ENCODE data around the gene VSTM1.
"Not testable (repeated sequence)": the region's sequence is repeated elsewhere in the genome, so short reads cannot be mapped to it uniquely, and the experiment has no call there.

VSTM1 gene

DNA sequence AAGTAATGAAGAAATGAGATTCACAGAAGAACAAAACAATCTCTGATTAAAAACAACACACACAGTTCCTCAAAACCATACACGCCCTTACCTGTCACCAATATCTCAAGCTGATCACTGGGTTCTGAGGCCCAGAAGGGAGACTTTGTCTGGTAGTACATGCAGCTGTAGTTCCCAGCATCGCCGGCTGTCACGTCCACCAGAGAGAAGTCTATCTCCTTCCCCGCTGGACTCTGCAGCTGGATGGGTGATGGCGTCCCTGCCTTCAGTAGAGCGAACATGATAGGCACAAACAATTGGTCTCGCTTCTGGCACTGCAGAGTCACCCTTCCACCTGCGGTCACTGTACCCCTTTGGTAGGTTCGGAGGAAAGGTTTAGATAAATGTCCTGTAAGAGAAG is 10.1 kb upstream of the VSTM1 start:
- DNase-seq (ENCODE audit: low read depth) = no peak

DNA sequence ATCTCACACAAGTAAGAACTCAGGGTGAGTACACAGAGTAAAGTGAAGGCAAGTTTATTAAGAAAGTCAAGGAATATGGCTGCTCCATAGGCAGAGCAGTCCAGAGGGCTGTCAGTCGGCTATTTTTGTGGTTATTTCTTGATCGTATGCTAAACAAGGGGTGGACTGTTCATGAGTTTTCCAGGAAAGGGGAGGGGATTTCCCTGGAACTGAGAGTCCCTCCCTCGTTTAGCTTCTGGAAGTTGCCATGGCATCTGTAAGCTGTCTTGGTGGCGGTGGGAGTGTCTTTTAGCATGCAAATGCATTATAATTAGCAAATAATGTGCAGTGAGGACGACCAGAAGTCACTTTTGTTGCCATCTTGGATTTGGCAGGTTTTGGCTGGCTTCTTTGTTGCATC is 5.8 kb upstream of the VSTM1 start:
- DNase-seq (ENCODE audit: low read depth) = no peak

DNA sequence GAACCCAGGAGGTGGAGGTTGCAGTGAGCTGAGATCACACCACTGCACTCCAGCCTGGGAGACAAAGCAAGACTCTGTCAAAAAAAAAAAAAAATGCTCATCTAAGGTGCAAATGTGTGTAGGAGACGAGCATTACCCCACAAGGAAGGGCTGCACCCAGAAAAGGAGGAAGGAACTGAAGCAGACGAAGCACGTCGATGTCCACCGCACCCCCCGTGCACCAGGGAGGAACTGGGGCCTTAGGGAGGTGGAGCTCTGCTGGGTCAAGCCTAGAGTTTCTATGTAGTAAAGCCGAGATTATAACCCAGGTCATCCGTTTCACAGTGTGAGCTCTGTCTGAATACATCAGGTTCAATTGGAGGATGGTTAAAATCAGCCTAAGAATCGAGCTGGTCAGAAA is 1.1 kb downstream of the VSTM1 start:
- no peak for DNase-seq (ENCODE audit: low read depth)

DNA sequence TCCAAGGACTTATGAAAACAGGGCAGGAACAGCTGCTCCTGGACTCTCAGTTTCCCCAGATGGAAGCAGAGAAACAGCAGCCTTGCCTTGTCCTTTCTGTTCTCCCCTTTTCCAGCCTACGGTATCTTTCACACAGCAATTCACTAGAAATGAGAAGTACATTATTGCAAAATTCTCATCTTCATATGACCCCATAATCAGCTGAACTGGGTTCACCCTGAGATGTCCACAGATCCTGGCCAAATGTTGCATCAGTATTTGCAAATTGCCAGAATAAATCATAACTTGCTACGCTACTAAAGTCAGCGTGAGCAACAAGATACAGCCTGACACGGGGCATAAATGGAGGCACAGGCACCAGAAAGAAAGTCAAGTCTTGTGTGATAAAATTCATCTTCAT is 16.1 kb downstream of the VSTM1 start:
- no peak for DNase-seq (ENCODE audit: low read depth)

DNA sequence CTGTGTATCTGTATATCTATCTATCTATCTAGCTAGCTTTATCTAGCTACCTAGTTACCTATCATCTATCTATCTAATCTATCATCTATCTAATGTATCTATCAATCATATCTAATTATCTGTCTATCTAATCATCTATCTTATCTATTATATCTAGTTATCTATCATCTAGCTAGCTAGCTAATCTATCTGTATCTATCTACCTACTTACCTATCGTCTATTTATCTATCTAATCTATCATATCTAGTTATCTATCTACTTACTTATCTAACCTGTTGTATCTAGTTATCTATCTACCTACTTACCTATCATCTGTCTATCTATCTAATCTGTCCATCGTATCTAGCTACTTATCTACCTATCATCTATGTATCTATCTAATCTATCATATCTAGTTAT is 17.9 kb downstream of the VSTM1 start:
- no peak for DNase-seq (ENCODE audit: low read depth)

DNA sequence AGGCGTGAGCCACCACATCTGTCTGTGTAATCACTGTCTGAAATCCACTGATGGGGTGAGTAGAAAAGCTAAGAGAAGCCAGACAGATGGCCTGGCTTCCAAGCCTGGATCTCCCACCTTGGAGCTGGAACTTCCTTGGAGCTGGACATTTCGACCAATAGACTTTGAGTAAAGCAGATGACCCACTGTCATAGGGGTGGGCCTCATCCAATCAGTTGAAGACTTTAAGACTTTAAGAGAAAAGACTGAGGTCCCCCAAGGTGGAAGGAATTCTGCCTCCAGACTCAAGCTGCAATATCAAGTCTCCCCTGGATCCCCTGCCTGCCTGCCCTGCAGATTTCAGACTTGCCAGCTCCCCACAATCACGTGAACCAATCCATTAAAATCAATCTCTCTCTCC is 20.7 kb downstream of the VSTM1 start:
- no peak for DNase-seq (ENCODE audit: low read depth)

DNA sequence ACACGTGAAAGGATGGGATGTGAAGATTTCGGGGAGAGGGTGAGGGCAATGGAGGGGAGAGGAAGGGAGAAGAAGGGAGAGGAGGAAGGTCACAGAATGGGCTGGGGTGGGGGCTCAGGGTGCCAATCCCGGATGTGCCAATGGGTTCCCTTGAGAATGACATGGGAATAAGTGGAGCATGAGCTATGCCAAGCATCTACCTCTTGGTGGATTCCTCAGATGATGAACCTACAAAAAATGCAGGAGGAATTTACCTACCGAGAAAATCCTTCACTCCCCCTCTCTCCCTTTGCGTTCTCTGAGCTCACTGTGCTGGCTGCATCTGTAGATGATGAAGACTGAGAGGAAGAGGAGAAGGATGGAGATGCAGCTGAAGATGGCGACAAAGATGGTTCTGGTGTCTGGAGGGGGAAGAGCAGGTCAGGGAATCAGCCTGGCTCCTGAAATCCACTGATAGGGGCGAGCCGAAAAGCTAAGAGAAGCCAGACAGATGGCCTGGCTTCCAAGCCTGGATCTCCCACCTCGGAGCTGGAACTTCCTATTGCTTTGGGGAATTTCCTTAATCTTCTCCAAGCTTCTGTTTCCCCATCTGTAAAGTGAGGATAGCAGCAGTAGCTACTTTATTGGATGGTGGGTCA is 21.6 kb downstream of the VSTM1 start:
- no peak for DNase-seq (ENCODE audit: low read depth)

DNA sequence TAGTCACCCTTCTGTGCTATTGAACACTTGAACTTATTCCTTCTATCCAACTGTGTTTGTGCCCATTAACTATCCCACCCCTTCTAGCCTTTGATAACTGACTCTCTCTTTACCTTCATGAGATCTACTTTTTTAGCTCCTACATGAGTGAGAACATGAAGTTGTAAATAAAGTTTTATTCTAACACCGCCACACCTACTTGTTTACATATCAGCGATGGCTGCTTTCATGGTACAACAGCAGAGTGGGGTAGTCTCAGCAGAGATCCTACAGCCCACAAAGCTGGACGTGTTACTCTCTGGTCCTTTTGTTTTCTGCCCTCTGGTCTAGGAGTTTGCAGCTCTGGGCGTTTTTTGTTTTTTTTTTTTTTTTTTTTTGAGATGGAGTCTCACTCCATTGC is 23.7 kb downstream of the VSTM1 start:
- no peak for DNase-seq (ENCODE audit: low read depth)

DNA sequence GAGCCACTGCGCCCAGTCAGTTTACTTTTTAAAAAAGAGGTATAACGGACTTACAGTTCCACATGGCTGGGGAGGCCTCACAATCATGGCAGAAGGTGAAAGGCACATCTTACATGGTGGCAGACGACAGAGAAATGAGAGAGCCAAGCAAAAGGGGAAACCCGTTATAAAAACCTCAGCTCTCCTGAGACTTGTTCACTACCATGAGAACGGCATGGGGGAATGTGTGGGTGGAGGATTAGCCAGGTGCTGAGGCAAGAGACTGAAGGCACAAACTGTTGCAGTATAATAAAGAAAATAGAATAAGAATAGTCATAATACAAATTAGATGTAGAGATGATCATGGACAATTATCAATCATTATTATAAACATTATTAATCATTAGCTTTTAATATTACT is 27.2 kb downstream of the VSTM1 start:
- DNase-seq (ENCODE audit: low read depth) = not testable (repeated sequence)

DNA sequence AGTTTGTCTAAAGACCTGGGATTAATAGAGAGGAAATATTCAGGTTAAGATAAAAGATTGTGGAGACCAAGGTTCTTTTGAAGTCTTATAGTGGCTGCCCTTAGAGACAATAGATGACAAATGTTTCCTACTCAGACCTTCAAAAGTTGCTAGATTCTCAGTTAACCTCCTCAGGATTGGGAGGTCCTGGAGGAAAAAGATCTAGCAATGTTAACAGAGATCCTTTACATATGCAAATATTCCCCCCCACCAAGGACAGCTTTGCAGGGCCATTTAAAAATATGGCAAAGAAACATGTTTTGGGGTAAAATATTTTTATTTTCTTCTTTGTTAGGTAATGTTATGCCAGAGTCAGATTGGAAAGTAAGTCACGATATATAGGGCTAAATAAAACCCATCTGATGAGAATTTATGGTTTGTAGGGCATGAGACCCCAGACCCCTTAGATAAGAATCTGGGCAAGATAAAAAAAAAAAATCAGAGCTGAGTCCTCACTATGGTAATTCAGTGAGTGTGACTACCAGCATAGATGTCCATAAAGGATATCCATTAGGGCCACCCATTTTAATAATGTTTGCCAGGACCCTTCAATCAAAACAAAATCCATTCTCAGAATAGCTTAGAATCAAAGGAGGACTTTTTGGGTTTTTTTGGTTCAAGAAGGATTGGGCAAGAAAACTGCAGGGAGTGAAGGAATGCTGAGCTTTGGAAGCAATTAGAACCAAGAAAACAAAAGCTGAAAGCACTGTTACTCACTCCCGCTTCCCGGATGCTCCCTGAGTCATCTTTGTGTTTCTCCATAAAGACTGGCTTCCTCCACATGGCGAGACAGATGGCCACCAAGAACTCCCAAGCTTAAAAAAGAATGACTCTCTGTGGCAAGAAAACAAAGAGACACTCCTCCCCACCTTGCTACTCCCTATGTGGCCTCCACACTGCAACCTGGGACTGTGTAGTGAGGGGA is 28.2 kb downstream of the VSTM1 start:
- DNase-seq (ENCODE audit: low read depth) = no peak

DNA sequence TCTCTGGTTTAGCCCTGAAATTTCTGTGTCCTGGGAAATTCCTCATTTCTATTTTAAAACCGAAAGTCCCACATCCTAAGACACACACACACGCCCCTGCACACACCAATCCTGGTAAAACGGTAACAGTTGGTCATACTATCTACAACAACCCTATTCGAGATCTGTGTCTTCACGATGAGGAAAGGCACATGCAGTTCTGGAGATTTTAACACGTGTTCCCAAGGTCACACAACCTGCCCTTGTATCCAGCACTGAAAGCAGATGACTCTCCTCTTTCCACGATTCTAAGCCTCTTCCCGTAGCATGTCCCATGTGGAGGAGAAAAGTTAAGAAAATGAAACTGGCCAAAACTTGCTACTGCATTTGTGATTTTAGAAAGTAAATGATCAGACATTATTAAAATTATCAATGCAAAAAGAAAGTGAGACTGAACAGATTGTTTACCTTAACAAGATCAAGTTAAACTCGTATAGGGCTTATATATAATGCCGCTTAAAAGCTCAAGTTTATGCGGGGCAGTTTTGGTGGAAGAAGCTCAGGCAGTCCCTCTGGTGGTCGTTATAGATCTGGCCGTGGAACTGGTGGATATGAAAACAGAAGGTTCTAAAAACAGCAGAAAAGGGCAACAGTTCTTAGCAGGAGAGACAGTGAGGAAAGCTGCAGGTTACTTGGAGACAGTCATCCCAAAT is 32.7 kb downstream of the VSTM1 start:
- no peak for DNase-seq (ENCODE audit: low read depth)

DNA sequence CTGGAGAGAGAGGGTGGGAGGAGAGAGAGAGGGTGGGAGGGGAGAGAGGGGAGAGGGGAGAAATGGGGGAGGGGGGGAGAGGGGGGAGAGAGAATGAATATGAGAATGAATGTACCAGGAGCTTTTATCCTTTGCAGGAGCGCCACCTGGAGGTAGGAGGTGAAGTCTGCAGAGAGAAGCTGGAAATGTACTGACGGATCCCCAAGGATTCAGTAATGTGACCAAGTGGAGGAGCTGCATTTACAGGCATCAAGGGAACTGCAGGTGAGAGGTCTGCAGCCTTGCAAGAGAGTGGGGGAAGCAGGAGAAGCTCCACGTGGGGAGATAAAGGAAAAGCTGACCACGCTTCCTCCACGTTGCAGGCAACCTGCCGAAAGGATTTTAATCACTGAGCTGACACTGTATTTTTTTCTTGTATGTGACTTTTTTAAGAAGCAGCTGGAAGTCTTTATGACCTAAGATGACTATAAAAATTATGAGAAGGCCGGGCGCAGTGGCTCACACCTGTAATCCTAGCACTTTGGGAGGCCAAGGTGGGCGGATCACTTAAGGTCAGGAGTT is 33.7 kb downstream of the VSTM1 start:
- peak; percentile 40 for DNase-seq (ENCODE audit: low read depth)

DNA sequence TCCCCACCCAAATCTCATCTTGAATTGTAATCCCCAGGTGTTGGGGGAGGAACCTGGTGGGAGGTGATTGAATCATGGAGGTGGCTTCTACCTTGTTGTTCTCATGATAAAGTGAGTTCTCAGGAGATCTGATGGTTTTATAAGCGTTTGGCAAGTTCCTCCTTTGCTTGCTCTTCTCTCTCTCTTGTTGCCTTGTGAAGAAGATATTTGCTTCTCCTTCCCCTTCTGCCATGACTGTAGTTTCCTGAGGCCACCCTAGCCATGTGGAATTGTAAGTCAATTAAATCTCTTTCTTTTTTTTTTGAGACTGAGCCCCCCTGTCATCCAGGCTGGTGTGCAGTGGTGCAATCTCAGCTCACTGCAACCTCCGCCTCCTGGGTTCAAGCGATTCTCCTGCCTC is 34.4 kb downstream of the VSTM1 start:
- DNase-seq (ENCODE audit: low read depth) = no peak

DNA sequence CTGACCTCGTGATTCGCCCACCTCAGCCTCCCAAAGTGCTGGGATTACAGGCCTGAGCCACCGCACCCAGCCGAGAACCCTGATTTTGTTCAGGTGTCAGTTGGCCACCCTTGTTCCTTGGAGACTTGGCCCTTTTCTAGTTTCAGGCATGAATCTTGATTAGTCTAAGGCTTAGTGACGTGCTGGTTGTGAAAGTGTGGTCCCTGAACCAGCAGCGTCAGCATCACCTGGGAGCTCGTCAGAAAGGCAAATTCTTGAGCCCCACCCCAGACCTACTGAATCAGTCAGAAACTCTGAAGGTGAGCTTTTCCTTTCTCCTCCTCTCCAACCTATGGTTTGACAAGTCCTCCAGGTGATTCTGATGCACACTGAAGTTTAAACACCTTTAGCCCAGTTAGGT is 37.0 kb downstream of the VSTM1 start:
- DNase-seq (ENCODE audit: low read depth) = no peak

DNA sequence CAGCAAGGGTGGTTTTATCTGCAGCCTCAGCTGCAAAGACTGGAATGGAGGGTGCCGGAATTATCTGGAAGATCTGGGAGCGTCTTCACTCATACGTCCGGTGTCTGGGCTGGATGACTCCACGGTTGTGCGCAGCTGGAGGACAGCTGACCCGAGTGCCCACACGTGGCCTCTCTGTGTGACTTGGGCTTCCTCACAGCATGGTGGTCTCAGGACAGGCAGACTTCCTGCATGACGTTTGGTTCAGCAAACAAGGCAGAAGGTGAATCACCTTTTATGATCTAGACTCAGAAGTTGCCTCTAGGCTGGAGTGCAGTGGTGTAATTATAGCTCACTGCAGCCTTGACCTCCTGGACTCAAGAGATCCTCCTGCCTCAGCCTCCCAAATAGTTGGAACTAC is 39.0 kb downstream of the VSTM1 start:
- DNase-seq (ENCODE audit: low read depth) = no peak

DNA sequence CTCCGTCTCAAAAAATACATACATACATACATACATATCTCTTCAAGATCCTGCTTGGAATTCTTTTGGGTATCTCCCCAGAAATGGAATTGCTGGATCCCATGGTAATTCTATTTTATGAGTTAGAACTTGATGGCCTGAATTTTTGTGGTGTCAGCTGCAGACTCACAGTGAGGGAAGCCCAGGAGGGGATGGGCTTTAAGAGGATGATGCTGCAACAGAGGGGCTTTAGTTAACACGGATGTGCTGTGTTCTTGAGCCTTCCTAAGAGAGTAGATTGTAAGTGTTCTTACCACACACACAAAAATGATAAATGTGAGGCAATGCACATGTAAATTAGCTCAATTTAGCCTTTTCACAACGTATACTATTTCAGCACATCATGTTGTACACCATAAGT is 40.5 kb downstream of the VSTM1 start:
- no peak for DNase-seq (ENCODE audit: low read depth)

DNA sequence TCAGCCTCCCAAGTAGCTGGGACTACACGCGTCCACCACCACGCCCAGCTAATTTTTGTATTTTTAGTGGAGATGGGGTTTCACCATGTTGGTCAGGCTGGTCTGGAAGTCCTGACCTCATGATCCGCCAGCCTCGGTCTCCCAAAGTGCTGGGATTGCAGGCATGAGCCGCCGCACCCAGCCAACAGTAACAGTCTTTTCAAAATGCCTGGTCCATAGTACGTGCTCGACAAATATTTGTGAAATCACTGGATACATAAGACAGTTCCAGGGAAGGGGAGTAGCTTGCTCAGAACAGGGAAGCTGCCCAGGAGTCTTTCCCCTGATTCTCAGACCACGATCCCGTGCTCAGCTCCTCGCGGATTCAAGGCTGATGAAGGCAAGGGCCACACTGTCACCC is 41.8 kb downstream of the VSTM1 start:
- DNase-seq (ENCODE audit: low read depth) = no peak

DNA sequence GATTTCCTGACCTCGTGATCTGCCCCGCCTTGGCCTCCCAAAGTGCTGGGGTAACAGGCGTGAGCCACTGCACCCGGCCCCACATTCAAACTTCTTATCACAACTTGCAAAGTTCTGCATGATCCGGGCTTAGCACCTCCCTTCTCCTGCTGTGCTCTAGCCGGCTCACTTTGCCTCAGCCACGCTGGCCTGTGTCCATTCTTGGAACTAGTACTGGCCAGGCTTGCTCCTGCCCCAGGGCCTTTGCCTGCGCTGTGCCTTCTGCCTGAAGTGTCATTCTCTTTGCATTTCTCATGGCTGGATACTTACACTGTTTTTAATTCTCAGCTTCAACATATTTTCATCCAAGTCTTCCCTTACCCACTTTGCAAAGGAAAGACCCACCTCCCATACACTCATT is 42.3 kb downstream of the VSTM1 start:
- DNase-seq (ENCODE audit: low read depth) = no peak

DNA sequence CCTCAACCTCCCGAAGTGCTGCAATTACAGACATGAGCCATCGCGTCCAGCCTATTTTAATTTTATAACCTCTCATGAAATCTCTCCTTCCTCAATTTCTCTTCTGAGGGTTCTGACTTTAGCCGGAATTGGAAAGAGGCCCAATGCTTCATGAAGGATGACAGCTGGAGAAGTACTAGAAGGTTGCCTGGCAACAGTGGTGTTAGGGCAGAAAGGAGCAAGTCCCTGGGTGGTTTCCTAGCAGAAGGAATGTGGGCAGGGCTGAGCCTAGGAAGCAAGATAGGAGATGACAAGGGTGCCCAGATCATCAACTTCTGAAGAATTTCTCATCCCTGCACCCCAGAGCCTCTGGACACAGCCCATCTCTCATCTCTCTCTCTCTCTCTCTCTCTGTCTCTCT is 46.4 kb downstream of the VSTM1 start:
- DNase-seq (ENCODE audit: low read depth) = no peak

DNA sequence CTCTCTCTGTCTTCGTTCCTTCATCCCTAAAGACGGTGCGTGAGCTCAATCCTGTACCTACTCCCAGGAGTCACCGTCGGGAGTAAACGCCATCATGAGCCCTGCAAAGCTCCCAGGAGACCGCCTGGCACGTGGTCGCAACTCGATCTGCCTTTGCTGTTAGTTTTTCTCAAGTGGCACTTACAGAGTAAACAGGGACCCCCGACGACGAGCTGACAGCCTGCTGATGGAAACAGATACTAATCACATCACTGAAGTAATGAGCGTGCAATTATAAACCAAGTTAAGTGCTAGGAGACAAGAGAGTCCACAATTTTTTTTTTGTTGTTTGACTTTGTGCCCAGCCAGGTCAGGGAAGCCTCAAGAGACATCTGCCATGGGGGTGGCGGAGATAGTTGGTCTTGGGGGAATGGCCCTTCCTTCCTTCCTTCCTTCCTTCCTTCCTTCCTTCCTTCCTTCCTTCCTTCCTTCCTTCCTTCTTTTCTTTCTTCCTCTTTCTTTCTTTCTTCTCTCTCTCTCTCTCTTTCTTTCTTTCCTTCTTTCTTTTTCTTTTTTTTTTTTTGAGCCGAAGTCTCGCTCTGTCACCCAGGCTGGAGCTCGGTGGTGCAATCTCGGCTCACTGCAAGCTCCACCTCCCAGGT is 48.7 kb downstream of the VSTM1 start:
- no peak for DNase-seq (ENCODE audit: low read depth)

DNA sequence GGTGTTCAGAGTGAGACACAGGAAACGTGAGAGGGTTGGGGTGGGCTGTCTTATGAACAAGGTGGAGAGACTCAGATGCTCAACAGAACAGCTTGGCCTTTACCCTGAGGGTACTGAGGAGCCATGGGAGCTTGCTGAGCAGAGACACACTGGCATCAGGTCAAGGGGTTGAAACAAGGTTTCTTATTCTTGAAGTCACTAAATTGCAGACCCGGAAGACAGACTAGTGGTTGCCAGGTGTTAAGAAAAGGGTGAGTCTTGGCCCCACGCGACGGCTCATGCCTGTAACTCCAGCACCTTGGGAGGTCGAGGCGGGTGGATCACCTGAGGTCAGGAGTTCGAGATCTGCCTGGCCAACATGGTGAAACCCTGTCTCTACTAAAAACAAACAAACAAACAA is 49.8 kb downstream of the VSTM1 start:
- no peak for DNase-seq (ENCODE audit: low read depth)

DNA sequence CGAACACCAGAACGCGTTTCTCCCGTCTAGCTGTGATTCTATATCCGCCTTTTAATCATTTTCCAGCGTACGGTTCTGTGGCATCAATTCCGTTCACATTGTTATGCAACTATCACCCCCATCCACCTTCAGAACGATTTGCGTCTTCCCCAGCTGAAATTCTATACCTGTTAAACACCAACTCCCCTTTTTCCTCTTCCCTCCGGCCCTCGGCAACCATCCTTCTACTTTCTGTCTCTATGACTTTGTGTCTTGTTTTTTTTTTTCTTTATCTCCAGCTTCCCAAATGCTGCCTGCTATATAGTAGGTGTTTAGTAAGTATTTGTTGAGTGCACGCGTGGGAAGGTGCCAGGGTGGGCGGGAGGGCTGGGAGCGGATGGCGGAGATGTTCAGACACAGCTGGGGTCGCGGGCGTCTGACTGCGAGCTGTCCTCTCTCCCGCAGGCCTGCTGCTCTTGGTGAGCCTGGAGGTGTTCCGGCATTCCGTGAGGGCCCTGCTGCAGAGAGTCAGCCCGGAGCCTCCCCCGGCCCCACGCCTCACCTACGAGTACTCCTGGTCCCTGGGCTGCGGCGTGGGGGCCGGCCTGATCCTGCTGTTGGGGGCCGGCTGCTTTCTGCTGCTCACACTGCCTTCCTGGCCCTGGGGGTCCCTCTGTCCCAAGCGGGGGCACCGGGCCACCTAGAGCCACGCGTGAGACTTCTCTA is 52.0 kb downstream of the VSTM1 start:
- no peak for DNase-seq (ENCODE audit: low read depth)
